SK-N-SH (cell line): Measurements from ENCODE around the gene BAG5. TPM values are rescaled to one million over a fixed set of nuclear protein-coding genes. Genes with fewer than 3 reads are reported as not detected.

Experiments used
- CTCF ChIA-PET: fragments of 300-600, 350-600 bp; formaldehyde crosslinking; extraction: SDS; loops from one replicate; lab custom pipeline; 2021; lab: Yijun Ruan, JAX
- POLR2A ChIA-PET: fragments of 350-600 bp; sonication (Branson Sonifier 250); formaldehyde crosslinking; extraction: SDS; loops from one replicate; lab custom pipeline; 2020; ENCODE audit warnings: antibody characterized with exemption, inconsistent platforms; lab: Yijun Ruan, JAX
- DNase-seq: peaks from one replicate; pipeline ENCODE4 v3.0.0; 2012
- H2AFZ ChIP-seq: fragments of 200-600 bp; sonication (generic); 2 replicates; pipeline ENCODE4 v1.8.1; 2016; ENCODE audit warnings: antibody characterized with exemption, mild to moderate bottlenecking, low read depth
- H3F3A ChIP-seq: fragments of 200-600 bp; sonication (generic); replicated peaks from 2 replicates; pipeline ENCODE3; 2016; ENCODE audit warnings: antibody characterized with exemption, mild to moderate bottlenecking; ENCODE audit not compliant: insufficient read depth
- H3K27ac ChIP-seq, 2 experiments: fragments of 200-500 bp in 1 of 2; fragments of 200-600 bp in 1 of 2; sonication (Bioruptor generic) in 1 of 2; sonication (generic), shearing (Covaris generic) in 1 of 2; 2 replicates each; pipeline versions ENCODE4 v1.5.1 to v1.6.1; 2014 to 2016; ENCODE audit warnings: low read depth in 2 of 2, inconsistent platforms in 1 of 2, low read length in 1 of 2, mild to moderate bottlenecking in 1 of 2, mixed read lengths in 1 of 2
- H3K27me3 ChIP-seq: fragments of 200-600 bp; sonication (generic), shearing (Covaris generic); 2 replicates; pipeline ENCODE4 v1.6.1; 2016; ENCODE audit warnings: mixed run types; ENCODE audit not compliant: insufficient read depth
- H3K36me3 ChIP-seq, 2 experiments: fragments of 200-500 bp in 1 of 2; fragments of 200-600 bp in 1 of 2; sonication (Bioruptor generic) in 1 of 2; sonication (generic) in 1 of 2; replicated peaks in 1 of 2; 2 replicates each; pipeline versions ENCODE3 to v1.5.1; 2014 to 2016; ENCODE audit warnings: low read length in 1 of 2, mild to moderate bottlenecking in 1 of 2; ENCODE audit not compliant: insufficient read depth in 2 of 2, control insufficient read depth in 1 of 2
- H3K4me1 ChIP-seq, 2 experiments: fragments of 200-500 bp in 1 of 2; fragments of 200-600 bp in 1 of 2; sonication (Bioruptor generic) in 1 of 2; sonication (generic), shearing (Covaris generic) in 1 of 2; 2 replicates each; pipeline versions ENCODE4 v1.5.1 to v1.6.1; 2014 to 2016; ENCODE audit warnings: low read depth in 1 of 2, low read length in 1 of 2, mixed run types in 1 of 2; ENCODE audit not compliant: insufficient read depth in 2 of 2, control insufficient read depth in 1 of 2
- H3K4me2 ChIP-seq: fragments of 200-600 bp; sonication (generic), shearing (Covaris generic); 2 replicates; pipeline ENCODE4 v1.6.1; 2017; ENCODE audit warnings: mixed run types
- H3K4me3 ChIP-seq, 2 experiments: fragments of 200-500 bp in 1 of 2; fragments of 200-600 bp in 1 of 2; sonication (Bioruptor generic) in 1 of 2; sonication (generic), shearing (Covaris generic) in 1 of 2; 2 replicates each; pipeline versions ENCODE4 v1.5.1 to v1.8.1; 2014 to 2016; ENCODE audit warnings: low read depth in 2 of 2, inconsistent platforms in 1 of 2, low read length in 1 of 2, mild to moderate bottlenecking in 1 of 2, mixed read lengths in 1 of 2, moderate library complexity in 1 of 2
- H3K79me2 ChIP-seq: fragments of 200-600 bp; sonication (generic); 2 replicates; pipeline ENCODE4 v1.8.1; 2017; ENCODE audit warnings: mild to moderate bottlenecking; ENCODE audit not compliant: insufficient read depth
- H3K9ac ChIP-seq: fragments of 200-600 bp; sonication (generic); 2 replicates; pipeline ENCODE4 v1.6.1; 2017; ENCODE audit warnings: mixed run types
- H3K9me2 ChIP-seq: fragments of 200-600 bp; sonication (generic); 2 replicates; pipeline ENCODE4 v1.6.1; 2017; ENCODE audit warnings: mixed run types
- H3K9me3 ChIP-seq: fragments of 200-600 bp; sonication (generic); 2 replicates; pipeline ENCODE4 v1.6.1; 2017; ENCODE audit warnings: mixed run types, mild to moderate bottlenecking, moderate library complexity
- H4K20me1 ChIP-seq: fragments of 200-600 bp; sonication (generic); 2 replicates; pipeline ENCODE4 v1.6.1; 2017; ENCODE audit warnings: mild to moderate bottlenecking, mixed run types; ENCODE audit not compliant: insufficient read depth
- CTCF ChIP-seq: fragments of 200-600 bp; sonication (generic); IDR thresholded peaks from 2 replicates; pipeline ENCODE4 v1.6.1; 2017; ENCODE audit warnings: antibody characterized with exemption, mild to moderate bottlenecking, moderate library complexity
- ELF1 ChIP-seq: IDR thresholded peaks from 2 replicates; pipeline ENCODE4 v1.4.0; 2012
- EP300 ChIP-seq, 2 experiments: IDR thresholded peaks; 2 replicates each; pipeline versions ENCODE4 v1.4.0 to v1.6.1; 2012; ENCODE audit warnings: borderline replicate concordance in 1 of 2, low read depth in 1 of 2, low read length in 1 of 2
- EZH2phosphoT487 ChIP-seq: fragments of 200-600 bp; sonication (generic); IDR thresholded peaks from 2 replicates; pipeline ENCODE4 v1.6.1; 2017; ENCODE audit warnings: low read depth, mixed run types, mild to moderate bottlenecking, antibody characterized with exemption, moderate library complexity, borderline replicate concordance
- FOXM1 ChIP-seq: IDR thresholded peaks from 2 replicates; pipeline ENCODE4 v1.4.0; 2012; ENCODE audit warnings: low read depth, mild to moderate bottlenecking
- GABPA ChIP-seq: IDR thresholded peaks from 2 replicates; pipeline ENCODE4 v1.4.0; 2012; ENCODE audit warnings: low read depth, mild to moderate bottlenecking
- GATA2 ChIP-seq: sonication (generic); formaldehyde crosslinking; IDR thresholded peaks from 2 replicates; pipeline ENCODE4 v1.5.0; 2020; ENCODE audit warnings: mild to moderate bottlenecking, missing genetic modification reagents
- MEF2A ChIP-seq: IDR thresholded peaks from 2 replicates; pipeline ENCODE4 v1.4.0; 2012; ENCODE audit warnings: low read depth, borderline replicate concordance
- NFIC ChIP-seq: IDR thresholded peaks from 2 replicates; pipeline ENCODE4 v1.4.0; 2012; ENCODE audit warnings: borderline replicate concordance
- POLR2AphosphoS5 ChIP-seq: IDR thresholded peaks from 2 replicates; pipeline ENCODE4 v1.6.1; 2012; ENCODE audit warnings: low read depth, low read length
- RAD21 ChIP-seq: IDR thresholded peaks from 2 replicates; pipeline ENCODE4 v1.6.1; 2012; ENCODE audit warnings: mild to moderate bottlenecking, low read length
- RCOR1 ChIP-seq: fragments of 150-350 bp; IDR thresholded peaks from 2 replicates; pipeline ENCODE4 v1.6.1; 2017; ENCODE audit warnings: antibody characterized with exemption, low read length
- RFX5 ChIP-seq: IDR thresholded peaks from 2 replicates; pipeline ENCODE4 v1.6.1; 2012; ENCODE audit warnings: mild to moderate bottlenecking, improper control_type of control experiment, low read length
- SIN3A ChIP-seq: IDR thresholded peaks from 2 replicates; pipeline ENCODE4 v1.6.1; 2012; ENCODE audit warnings: low read depth, mild to moderate bottlenecking, low read length, moderate library complexity, borderline replicate concordance
- TAF1 ChIP-seq: IDR thresholded peaks from 2 replicates; pipeline ENCODE4 v1.6.1; 2012; ENCODE audit warnings: low read depth, mild to moderate bottlenecking, low read length, moderate library complexity, borderline replicate concordance
- TCF12 ChIP-seq: IDR thresholded peaks from 2 replicates; pipeline ENCODE4 v1.4.0; 2012
- YY1 ChIP-seq: IDR thresholded peaks from 2 replicates; pipeline ENCODE4 v1.4.0; 2012; ENCODE audit warnings: low read depth, mild to moderate bottlenecking
- WGBS: methylation state at CpG from one replicate; pipeline ENCODE4 v1.1.6; 2017; ENCODE audit warnings: low lambda C conversion rate; 5-methylcytosine and 5-hydroxymethylcytosine counted together
- polyA plus RNA-seq, 3 experiments: library from polyadenylated mRNA; depleted of rRNA; stranded (reverse); fragments of >200 nt; gene quantifications; 2 replicates each; pipeline ENCODE4 v1.2.3, GENCODE V29; 2012
- TF ChIP-seq, protein P1 (sequence below): IDR thresholded peaks from 2 replicates; pipeline ENCODE4 v1.4.0; 2012; ENCODE audit warnings: low read depth, borderline replicate concordance
- TF ChIP-seq, protein P2 (sequence below): IDR thresholded peaks from 2 replicates; pipeline ENCODE4 v1.4.0; 2012; ENCODE audit warnings: low read depth, borderline replicate concordance

The BAG5 gene
- polyA plus RNA-seq, 1 of the 3 experiments (the other 2 are of a cell fraction): 5.2 TPM

DNA sequence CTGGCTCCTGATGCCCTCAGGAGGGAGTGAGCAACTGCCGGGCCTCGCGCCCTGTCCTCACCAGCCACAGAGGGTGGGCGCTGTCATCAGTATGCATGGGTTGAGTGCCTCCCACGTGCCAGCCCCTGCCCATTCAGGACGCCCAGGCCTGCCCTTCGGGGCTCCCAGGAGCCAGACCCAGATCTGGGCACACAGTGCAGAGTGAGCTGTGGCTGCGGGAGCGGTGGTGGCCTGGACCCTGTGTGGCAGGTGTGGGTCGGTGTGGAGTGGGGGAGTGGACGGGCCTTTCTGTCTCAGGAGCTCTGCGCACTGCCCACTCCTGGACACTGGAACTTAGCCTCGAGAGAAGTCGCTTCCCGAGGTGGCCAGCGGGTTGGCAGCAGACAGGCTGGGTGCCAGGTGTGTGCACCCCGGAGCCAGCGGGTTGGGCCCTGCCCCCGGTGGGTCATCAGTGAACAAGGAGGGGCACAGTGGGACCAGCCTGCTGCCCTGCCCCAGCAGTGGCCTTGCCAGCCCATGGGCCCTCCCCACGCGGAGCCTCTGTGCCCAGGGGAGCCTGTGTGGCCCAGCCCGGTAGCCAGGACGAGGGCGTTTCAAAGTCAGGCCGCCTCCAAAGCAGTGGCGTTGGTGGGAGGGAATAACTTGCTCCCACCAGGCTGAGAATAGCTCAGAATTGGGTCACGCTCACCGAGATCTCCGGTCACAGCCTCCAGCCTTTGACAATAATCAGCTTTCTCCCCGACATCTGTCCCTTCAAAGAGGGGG lies 24.0 kb downstream of the BAG5 start (continued):
- TF ChIP-seq, protein P1, sequence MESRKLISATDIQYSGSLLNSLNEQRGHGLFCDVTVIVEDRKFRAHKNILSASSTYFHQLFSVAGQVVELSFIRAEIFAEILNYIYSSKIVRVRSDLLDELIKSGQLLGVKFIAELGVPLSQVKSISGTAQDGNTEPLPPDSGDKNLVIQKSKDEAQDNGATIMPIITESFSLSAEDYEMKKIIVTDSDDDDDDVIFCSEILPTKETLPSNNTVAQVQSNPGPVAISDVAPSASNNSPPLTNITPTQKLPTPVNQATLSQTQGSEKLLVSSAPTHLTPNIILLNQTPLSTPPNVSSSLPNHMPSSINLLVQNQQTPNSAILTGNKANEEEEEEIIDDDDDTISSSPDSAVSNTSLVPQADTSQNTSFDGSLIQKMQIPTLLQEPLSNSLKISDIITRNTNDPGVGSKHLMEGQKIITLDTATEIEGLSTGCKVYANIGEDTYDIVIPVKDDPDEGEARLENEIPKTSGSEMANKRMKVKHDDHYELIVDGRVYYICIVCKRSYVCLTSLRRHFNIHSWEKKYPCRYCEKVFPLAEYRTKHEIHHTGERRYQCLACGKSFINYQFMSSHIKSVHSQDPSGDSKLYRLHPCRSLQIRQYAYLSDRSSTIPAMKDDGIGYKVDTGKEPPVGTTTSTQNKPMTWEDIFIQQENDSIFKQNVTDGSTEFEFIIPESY: no peak
- no peak for TF ChIP-seq POLR2AphosphoS5
- no peak for TF ChIP-seq MEF2A
- no peak for TF ChIP-seq RFX5
- TF ChIP-seq EP300 (IDR thresholded peaks at IDR 0.05; ENCODE audit: borderline replicate concordance in 1 of 2, low read depth in 1 of 2, low read length in 1 of 2): no peak
- TF ChIP-seq RCOR1: no peak
- no peak for TF ChIP-seq SIN3A
- TF ChIP-seq GATA2 (CRISPR knock-in tag): no peak
- no peak for TF ChIP-seq EZH2phosphoT487
- TF ChIP-seq RAD21: no peak
- TF ChIP-seq CTCF: no peak

DNA sequence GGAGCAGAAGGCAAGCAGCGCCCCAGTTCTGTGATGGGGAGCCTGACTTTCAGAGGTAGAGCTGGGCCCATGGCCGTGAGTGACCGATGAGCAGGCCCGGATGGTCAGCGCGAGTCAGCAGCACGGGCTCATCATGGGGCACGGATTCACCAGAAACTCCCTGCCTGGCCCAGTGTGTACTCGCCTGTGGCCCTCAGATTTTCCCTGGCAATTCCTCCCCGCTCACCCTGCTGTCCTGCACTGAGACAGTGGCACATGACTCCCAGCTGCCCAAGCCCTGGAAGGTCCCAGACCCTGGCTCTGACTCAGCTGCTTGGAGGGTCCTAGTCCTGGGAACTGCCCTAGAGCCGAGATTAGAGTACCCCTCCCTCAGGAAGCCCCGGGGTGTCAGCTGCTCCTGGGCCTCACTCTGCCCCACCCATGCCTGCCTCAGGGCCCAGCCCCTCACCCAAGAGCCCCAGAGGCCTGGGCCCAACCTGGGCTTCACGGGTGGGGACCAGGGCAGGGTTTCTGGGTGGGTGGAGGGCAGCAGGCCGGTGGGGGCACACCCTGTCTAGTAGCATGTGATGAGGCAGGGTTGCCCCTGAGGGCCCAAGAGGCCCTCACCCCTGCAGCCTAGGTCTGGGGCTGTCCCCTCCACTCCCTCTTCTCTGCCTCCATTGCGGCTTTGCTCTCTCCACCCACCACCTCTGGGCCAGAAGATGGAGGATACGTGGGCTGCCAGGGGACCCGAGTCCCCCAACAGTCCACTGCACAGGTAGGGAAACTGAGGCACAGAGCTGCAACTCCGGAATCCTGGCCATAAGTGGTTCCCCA lies 25.1 kb downstream of the BAG5 start:
- Histone ChIP-seq H3K9me3 (no peaks in the 10 kb centered on the region), H3K27me3 (no peaks in the 10 kb centered on the region), H3K79me2 (peaks cover under 1% of the 10 kb centered on the region; the same call in 1 of the 2 replicates), H3K4me3 (no peak overlapping the region), H3K36me3 (peaks cover 0 to 22% of the 10 kb centered on the region in 2 experiments), H4K20me1 (no peaks in the 10 kb centered on the region), H3K9me2 (no peaks in the 10 kb centered on the region), H3K4me2 (no peak overlapping the region), H3K4me1 (peaks cover 16 to 26% of the 10 kb centered on the region in 2 experiments; a peak in 3 of 4 replicates), H3F3A (peaks cover 13% of the 10 kb centered on the region), H2AFZ (no peak overlapping the region), H3K9ac (no peak overlapping the region)
- ChIA-PET CTCF (interaction anchor here (1.2 to 5.1 kb wide), 4 partner anchors 10 to 37 kb away, joined by 3 to 31 read pairs (median 6); no protein-coding TSS in a partner anchor), POLR2A (interaction anchor here (1.3 kb wide), 1 partner anchor 14 kb away, joined by 3 read pairs; the partner anchor contains the start of gene CKB)
- 69% methylated on average over 10 of the region's 18 CpGs for WGBS
- DNase-seq: no peak
- TF ChIP-seq, protein P1: no peak
- TF ChIP-seq YY1 (no peak), EZH2phosphoT487 (no peak), FOXM1 (no peak), TAF1 (no peak), TCF12 (no peak), EP300 (IDR thresholded peaks at IDR 0.05; ENCODE audit: borderline replicate concordance in 1 of 2, low read depth in 1 of 2, low read length in 1 of 2) (no peak), SIN3A (no peak), NFIC (no peak), ELF1 (no peak), CTCF (no peak), POLR2AphosphoS5 (no peak), GABPA (no peak)
- TF ChIP-seq, protein P2, sequence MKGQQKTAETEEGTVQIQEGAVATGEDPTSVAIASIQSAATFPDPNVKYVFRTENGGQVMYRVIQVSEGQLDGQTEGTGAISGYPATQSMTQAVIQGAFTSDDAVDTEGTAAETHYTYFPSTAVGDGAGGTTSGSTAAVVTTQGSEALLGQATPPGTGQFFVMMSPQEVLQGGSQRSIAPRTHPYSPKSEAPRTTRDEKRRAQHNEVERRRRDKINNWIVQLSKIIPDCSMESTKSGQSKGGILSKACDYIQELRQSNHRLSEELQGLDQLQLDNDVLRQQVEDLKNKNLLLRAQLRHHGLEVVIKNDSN: no peak
- TF ChIP-seq, all 33 proteins: peak for 0
- no peak overlapping the region for H3K27ac ChIP-seq
